ENCODE data around the gene CDC37L1.

CDC37L1 gene

GRCh38 chr9:4667681-4668080, 11.7 kb upstream of the CDC37L1 start:
- TF ChIP-seq CTCF (conservative IDR thresholded peaks at IDR 0.05; ENCODE audit: low read depth): no peak
- CTCF ChIA-PET: no interaction called here
- no peak overlapping the region for H3K27ac ChIP-seq
- DNase-seq (ENCODE audit: low spot score): no peak
- POLR2A ChIA-PET (ENCODE audit: low non-redundant PET): no interaction called here

- ChIA-PET POLR2A (ENCODE audit: low non-redundant PET) (no interaction called here), CTCF (no interaction called here)
- no peak overlapping the region for H3K27ac ChIP-seq
- DNase-seq (ENCODE audit: low spot score): no peak
- TF ChIP-seq CTCF (conservative IDR thresholded peaks at IDR 0.05; ENCODE audit: low read depth): no peak
Measured at GRCh38 chr9:4668604-4669003, 10.8 kb upstream of the CDC37L1 start.

GRCh38 chr9:4669890-4670289, 9.5 kb upstream of the CDC37L1 start:
- ChIA-PET CTCF (no interaction called here), POLR2A (ENCODE audit: low non-redundant PET) (no interaction called here)

GRCh38 chr9:4670591-4670990, 8.8 kb upstream of the CDC37L1 start:
- ChIA-PET POLR2A (ENCODE audit: low non-redundant PET) (no interaction called here), CTCF (no interaction called here)
- DNase-seq (ENCODE audit: low spot score): no peak
- no peak overlapping the region for H3K27ac ChIP-seq
- no peak for TF ChIP-seq CTCF (conservative IDR thresholded peaks at IDR 0.05; ENCODE audit: low read depth)

More at GRCh38 chr9:4669890-4670289, 9.5 kb upstream of the CDC37L1 start:
- H3K27ac ChIP-seq: no peak overlapping the region
- DNase-seq (ENCODE audit: low spot score): no peak
- TF ChIP-seq CTCF (conservative IDR thresholded peaks at IDR 0.05; ENCODE audit: low read depth): no peak

GRCh38 chr9:4671737-4672136, 7.6 kb upstream of the CDC37L1 start:
- CTCF ChIA-PET: no interaction called here
- POLR2A ChIA-PET (ENCODE audit: low non-redundant PET): no interaction called here
- no peak for DNase-seq (ENCODE audit: low spot score)
- TF ChIP-seq CTCF (conservative IDR thresholded peaks at IDR 0.05; ENCODE audit: low read depth): no peak
- H3K27ac ChIP-seq: no peak overlapping the region

GRCh38 chr9:4674783-4675182, 4.6 kb upstream of the CDC37L1 start:
- POLR2A ChIA-PET (ENCODE audit: low non-redundant PET): no interaction called here
- no peak for TF ChIP-seq CTCF (conservative IDR thresholded peaks at IDR 0.05; ENCODE audit: low read depth)
- DNase-seq (ENCODE audit: low spot score): no peak
- no peak overlapping the region for H3K27ac ChIP-seq
- CTCF ChIA-PET: interaction anchor here (0.6 kb wide), 2 partner anchors 18 to 250 kb away, joined by 3 read pairs; no protein-coding TSS in a partner anchor

- no peak overlapping the region for H3K27ac ChIP-seq
- ChIA-PET CTCF (interaction anchor here (0.6 kb wide), 1 partner anchor 920 kb away, joined by 3 read pairs; no protein-coding TSS in a partner anchor), POLR2A (ENCODE audit: low non-redundant PET) (no interaction called here)
- no peak for TF ChIP-seq CTCF (conservative IDR thresholded peaks at IDR 0.05; ENCODE audit: low read depth)
- DNase-seq (ENCODE audit: low spot score): no peak
Measured at GRCh38 chr9:4677392-4677791, 2.0 kb upstream of the CDC37L1 start.
